Measurements from ENCODE around the gene GIGYF2. TPM values are rescaled to one million over a fixed set of nuclear protein-coding genes. Genes with fewer than 3 reads are reported as not detected.

The GIGYF2 gene
- total RNA-seq, 1 donor from 2014 or later = 46.7 TPM

DNA sequence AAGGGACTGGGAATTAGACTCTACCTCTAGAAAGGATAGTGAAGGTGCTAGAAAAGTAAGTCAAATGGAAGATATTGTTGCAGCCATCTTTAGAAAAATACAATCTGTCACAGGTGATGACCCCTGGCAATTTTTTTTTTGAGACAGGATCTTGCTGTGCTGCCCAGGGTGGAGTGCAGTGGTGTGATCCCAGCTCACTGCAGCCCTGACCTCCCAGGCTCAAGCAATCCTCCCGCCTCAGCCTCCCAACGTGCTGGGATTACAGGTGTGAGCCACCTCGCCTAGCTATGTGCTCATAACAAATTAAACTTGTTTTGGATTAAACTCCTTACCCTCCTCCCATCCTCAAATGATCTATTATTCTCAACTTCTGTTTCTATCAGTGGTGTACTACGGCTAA lies 3.8 kb upstream of the GIGYF2 start:
- H3K4me3 ChIP-seq (ENCODE audit: low read depth, low read length) = no peak overlapping the region
- TF ChIP-seq, protein P1, sequence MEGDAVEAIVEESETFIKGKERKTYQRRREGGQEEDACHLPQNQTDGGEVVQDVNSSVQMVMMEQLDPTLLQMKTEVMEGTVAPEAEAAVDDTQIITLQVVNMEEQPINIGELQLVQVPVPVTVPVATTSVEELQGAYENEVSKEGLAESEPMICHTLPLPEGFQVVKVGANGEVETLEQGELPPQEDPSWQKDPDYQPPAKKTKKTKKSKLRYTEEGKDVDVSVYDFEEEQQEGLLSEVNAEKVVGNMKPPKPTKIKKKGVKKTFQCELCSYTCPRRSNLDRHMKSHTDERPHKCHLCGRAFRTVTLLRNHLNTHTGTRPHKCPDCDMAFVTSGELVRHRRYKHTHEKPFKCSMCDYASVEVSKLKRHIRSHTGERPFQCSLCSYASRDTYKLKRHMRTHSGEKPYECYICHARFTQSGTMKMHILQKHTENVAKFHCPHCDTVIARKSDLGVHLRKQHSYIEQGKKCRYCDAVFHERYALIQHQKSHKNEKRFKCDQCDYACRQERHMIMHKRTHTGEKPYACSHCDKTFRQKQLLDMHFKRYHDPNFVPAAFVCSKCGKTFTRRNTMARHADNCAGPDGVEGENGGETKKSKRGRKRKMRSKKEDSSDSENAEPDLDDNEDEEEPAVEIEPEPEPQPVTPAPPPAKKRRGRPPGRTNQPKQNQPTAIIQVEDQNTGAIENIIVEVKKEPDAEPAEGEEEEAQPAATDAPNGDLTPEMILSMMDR (IDR thresholded peaks at IDR 0.05; ENCODE audit: insufficient read depth, low read length, poor library complexity, severe bottlenecking) = no peak

GRCh38 chr2:232696609-232697058 lies 497 bp upstream of the GIGYF2 start:
- Histone ChIP-seq H3K27me3 (ENCODE audit: control insufficient read depth, insufficient read depth, low read length) (no peaks in the 10 kb centered on the region), H3K4me3 (ENCODE audit: low read depth, low read length) (no peak overlapping the region), H3K36me3 (ENCODE audit: control insufficient read depth, insufficient read depth, low read length) (no peaks in the 10 kb centered on the region)
- DNase-seq (ENCODE audit: low read depth) = no peak
- TF ChIP-seq, protein P1 (IDR thresholded peaks at IDR 0.05; ENCODE audit: insufficient read depth, low read length, poor library complexity, severe bottlenecking) = no peak

More for the DNA sequence above, 3.8 kb upstream of the GIGYF2 start:
- Histone ChIP-seq H3K36me3 (ENCODE audit: control insufficient read depth, insufficient read depth, low read length) (no peaks in the 10 kb centered on the region), H3K27me3 (ENCODE audit: control insufficient read depth, insufficient read depth, low read length) (no peaks in the 10 kb centered on the region)
- DNase-seq (ENCODE audit: low read depth) = no peak

- no peak for DNase-seq (ENCODE audit: low read depth)
- Histone ChIP-seq H3K36me3 (ENCODE audit: control insufficient read depth, insufficient read depth, low read length) (no peaks in the 10 kb centered on the region), H3K4me3 (ENCODE audit: low read depth, low read length) (peak overlapping the region; percentile 100)
Measured at GRCh38 chr2:232697807-232698110, 628 bp downstream of the GIGYF2 start.

DNA sequence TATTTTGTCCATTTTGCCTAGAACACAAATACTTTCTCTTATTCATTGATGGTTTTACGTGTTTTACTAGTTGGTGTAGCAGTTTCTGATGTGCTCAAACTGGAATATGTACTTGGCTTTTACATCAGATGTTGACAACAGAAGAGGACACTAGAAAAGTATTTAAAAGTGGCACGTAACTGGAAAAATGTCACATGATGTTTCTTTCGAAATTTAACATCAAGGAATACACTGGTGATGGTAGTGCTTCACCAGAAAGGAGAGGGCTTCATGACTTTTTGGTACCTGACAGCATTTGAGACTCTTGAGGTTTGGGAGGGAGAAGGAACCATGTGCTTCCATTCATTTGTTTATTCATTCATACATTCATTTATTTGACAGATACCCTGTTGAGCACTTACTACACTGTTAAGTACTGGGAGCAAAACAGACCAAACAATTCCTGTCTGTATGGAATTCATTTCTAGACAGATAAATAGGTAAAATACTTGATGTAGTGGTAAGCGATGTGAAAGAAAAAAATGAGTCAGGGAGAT lies 1.5 kb downstream of the GIGYF2 start:
- TF ChIP-seq, protein P1 (IDR thresholded peaks at IDR 0.05; ENCODE audit: insufficient read depth, low read length, poor library complexity, severe bottlenecking) = no peak
- peak overlapping the region; percentile 100 for H3K4me3 ChIP-seq (ENCODE audit: low read depth, low read length)
- H3K27me3 ChIP-seq (ENCODE audit: control insufficient read depth, insufficient read depth, low read length) = no peaks in the 10 kb centered on the region
- H3K36me3 ChIP-seq (ENCODE audit: control insufficient read depth, insufficient read depth, low read length) = no peaks in the 10 kb centered on the region
- DNase-seq (ENCODE audit: low read depth) = no peak

More at GRCh38 chr2:232697807-232698110, 628 bp downstream of the GIGYF2 start:
- TF ChIP-seq, protein P1 (IDR thresholded peaks at IDR 0.05; ENCODE audit: insufficient read depth, low read length, poor library complexity, severe bottlenecking) = no peak
- H3K27me3 ChIP-seq (ENCODE audit: control insufficient read depth, insufficient read depth, low read length) = no peaks in the 10 kb centered on the region

- H3K36me3 ChIP-seq (ENCODE audit: control insufficient read depth, insufficient read depth, low read length) = no peaks in the 10 kb centered on the region
- TF ChIP-seq, protein P1 (IDR thresholded peaks at IDR 0.05; ENCODE audit: insufficient read depth, low read length, poor library complexity, severe bottlenecking) = no peak
- H3K4me3 ChIP-seq (ENCODE audit: low read depth, low read length) = no peak overlapping the region
- no peaks in the 10 kb centered on the region for H3K27me3 ChIP-seq (ENCODE audit: control insufficient read depth, insufficient read depth, low read length)
- no peak for DNase-seq (ENCODE audit: low read depth)
Measured at GRCh38 chr2:232699110-232699509, 2.0 kb downstream of the GIGYF2 start.

GRCh38 chr2:232700154-232700553 lies 3.0 kb downstream of the GIGYF2 start:
- no peak overlapping the region for H3K4me3 ChIP-seq (ENCODE audit: low read depth, low read length)

More at GRCh38 chr2:232700154-232700553, 3.0 kb downstream of the GIGYF2 start:
- TF ChIP-seq, protein P1 (IDR thresholded peaks at IDR 0.05; ENCODE audit: insufficient read depth, low read length, poor library complexity, severe bottlenecking) = no peak
- no peaks in the 10 kb centered on the region for H3K36me3 ChIP-seq (ENCODE audit: control insufficient read depth, insufficient read depth, low read length)
- DNase-seq (ENCODE audit: low read depth) = no peak
- H3K27me3 ChIP-seq (ENCODE audit: control insufficient read depth, insufficient read depth, low read length) = no peaks in the 10 kb centered on the region
